LNCAP (cell line): ENCODE measurements around the gene MDH1.

Source experiments
- TF ChIP-seq, protein P1 (sequence below): fragments of 450-650 bp; IDR thresholded peaks from 2 replicates; pipeline ENCODE4 v1.5.1; 2017; ENCODE audit warnings: mild to moderate bottlenecking

Gene MDH1

DNA sequence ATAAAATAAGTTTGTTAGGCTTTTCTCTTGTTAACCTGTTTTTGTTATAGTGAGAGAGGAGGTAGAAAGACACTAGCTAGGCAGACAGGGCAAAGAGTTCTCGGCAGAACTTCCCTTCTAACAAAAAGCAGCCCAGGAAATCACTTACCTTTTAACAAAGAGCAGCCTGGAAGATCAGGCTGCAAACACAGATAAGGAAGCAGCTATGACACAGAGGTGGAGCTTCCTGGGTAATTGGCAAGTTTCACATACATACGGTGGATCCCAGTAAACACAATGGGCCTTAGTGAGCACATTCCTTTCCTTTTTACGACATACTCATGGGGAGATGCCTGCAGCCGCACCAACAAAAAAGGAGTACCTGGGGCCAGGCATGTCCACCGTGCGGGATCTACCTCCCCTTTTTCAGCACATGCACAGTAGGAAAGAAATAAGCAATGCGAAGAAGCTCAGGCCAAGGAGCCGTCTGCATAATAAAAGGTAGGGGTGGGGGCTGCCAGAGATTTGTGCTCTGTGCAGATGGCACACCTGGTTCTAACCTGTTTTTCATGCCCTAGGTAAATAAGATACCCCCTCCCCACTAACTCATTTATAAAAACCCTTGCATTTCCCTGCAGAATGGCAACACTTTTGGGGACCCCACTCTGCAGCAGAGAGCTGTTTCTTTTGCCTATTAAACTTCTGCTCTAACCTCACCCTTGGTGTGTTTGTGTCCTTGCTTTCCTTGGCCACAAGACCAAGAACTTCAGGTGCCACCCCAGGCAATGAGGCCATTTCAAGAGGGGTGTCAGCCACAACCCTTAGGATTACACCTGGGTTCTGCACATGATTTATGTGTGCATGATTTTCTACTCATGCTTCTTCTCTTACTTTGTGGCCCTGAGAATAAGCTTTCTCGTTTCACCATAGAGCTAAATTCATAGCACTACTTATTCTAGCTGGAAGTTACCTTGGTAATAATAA, 26.5 kb downstream of the MDH1 start:
- TF ChIP-seq, protein P1, sequence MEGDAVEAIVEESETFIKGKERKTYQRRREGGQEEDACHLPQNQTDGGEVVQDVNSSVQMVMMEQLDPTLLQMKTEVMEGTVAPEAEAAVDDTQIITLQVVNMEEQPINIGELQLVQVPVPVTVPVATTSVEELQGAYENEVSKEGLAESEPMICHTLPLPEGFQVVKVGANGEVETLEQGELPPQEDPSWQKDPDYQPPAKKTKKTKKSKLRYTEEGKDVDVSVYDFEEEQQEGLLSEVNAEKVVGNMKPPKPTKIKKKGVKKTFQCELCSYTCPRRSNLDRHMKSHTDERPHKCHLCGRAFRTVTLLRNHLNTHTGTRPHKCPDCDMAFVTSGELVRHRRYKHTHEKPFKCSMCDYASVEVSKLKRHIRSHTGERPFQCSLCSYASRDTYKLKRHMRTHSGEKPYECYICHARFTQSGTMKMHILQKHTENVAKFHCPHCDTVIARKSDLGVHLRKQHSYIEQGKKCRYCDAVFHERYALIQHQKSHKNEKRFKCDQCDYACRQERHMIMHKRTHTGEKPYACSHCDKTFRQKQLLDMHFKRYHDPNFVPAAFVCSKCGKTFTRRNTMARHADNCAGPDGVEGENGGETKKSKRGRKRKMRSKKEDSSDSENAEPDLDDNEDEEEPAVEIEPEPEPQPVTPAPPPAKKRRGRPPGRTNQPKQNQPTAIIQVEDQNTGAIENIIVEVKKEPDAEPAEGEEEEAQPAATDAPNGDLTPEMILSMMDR, result no peak

DNA sequence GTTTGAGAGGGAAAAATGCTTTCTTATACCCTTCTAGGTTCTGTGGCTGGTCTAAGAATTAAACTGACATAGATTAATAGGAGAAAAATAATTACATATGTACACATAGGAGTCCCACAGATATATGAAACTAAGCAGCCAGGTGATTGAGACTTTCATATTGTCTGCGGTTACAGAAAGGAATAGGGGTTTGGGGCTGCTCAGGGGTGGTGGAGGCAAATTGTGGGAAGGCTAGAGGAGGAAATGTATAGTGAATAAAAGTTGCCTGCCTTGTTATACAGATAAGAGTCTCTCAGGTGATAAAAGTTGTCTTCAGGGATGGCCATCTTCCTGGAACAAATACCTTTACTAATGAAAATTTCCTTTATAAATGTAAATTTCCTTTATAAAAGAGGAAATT, 28.6 kb downstream of the MDH1 start:
- TF ChIP-seq, protein P1, result no peak

DNA sequence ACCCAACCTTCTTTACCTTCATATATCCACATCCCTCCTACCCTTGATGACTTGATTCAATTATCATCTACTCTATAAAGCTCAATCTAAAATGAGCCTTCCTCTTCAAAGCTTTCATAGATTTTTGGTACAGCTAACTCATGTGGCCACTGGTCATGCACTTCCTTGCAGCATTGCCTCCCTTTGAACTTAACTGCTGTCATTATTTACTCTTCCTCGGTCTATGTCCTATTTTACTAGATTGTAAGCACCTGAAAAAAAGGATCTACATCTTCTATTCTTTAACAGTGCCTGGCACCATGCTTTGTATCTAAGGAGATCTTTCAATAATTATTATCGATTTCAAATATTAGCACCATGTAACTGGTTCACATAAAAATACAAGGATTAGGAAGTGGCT, 30.6 kb downstream of the MDH1 start:
- TF ChIP-seq, protein P1, result no peak

DNA sequence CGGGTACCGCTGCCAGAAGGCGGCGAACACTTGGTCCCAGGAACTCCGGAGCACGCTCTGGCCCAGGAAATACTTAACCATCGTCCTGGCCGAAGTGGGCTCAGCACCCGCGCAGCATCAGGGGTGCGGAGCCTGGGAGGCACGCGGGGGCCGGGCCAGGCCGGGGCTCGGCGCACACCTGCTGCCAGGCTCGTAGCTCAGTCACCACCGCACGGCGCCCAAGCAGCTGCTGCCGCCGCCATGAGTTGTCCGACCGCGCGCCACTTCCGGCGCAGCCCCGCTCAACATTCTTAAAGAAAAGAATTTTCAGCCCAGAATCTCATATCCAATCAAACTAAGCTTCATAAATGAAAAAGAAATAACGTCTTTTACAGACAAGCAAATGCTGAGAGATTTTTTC, 34.0 kb downstream of the MDH1 start:
- TF ChIP-seq, protein P1, result no peak

DNA sequence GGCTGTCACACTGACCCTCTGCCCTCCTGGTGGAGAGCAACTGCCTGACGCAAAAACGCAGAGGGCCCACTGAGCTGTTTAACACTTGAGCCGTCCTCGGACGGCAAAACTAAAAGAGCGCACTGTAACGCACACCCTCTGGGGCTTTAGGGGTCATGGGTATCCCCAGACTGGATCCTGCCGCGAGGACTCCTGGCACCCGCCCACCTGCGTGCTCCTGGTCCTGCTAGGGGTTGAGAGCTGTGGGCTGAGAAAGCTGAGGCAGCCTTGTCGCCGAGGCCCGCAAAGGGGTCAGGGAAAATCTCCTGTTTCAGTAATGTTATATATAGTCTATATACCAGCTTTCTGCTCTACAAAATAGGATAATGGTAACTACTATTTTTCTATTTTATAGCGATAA, 39.1 kb downstream of the MDH1 start:
- TF ChIP-seq, protein P1, result no peak

GRCh38 chr2:63628403-63628942, 39.7 kb downstream of the MDH1 start:
- TF ChIP-seq, protein P1, result no peak

- TF ChIP-seq, protein P1, result no peak
Observed at GRCh38 chr2:63631501-63631900, 42.7 kb downstream of the MDH1 start.
